HEK293 (cell line): ENCODE data around the gene RBM45.

Source experiments
- CTCF ChIA-PET: fragments of 350-600 bp; formaldehyde crosslinking; extraction: SDS; loops from one replicate; lab custom pipeline; 2021; ENCODE audit warnings: antibody characterized with exemption; lab: Yijun Ruan, JAX
- POLR2A ChIA-PET: fragments of 300-600 bp; formaldehyde crosslinking; extraction: SDS; loops from one replicate; lab custom pipeline; 2020; ENCODE audit warnings: antibody characterized with exemption, inconsistent platforms; lab: Yijun Ruan, JAX
- H3K27ac ChIP-seq: fragments of 200-500 bp; sonication (Bioruptor generic); 2 replicates; pipeline ENCODE4 v1.5.1; 2014; ENCODE audit warnings: low read depth, low read length, control low read depth, inconsistent platforms; ENCODE audit errors: extremely low read depth
- H3K36me3 ChIP-seq, 2 experiments: fragments of 200-500 bp in 1 of 2; sonication (Bioruptor generic) in 1 of 2; 1 replicate in 1 of 2; 2 replicates in 1 of 2; pipeline ENCODE4 v1.5.1; 2014 to 2017; ENCODE audit warnings: inconsistent platforms in 2 of 2, low read length in 2 of 2; ENCODE audit not compliant: control insufficient read depth in 2 of 2, insufficient read depth in 1 of 2
- H3K4me1 ChIP-seq: fragments of 200-500 bp; sonication (Bioruptor generic); 2 replicates; pipeline ENCODE4 v1.5.1; 2014; ENCODE audit warnings: mild to moderate bottlenecking, low read length, inconsistent platforms; ENCODE audit not compliant: control insufficient read depth, insufficient read depth
- H3K4me3 ChIP-seq: 2 replicates; pipeline ENCODE4 v1.5.1; 2011; ENCODE audit warnings: low read depth, mild to moderate bottlenecking, control low read depth, low read length, moderate library complexity
- H3K9me3 ChIP-seq: fragments of 200-500 bp; sonication (Bioruptor generic); 2 replicates; pipeline ENCODE4 v1.5.1; 2014; ENCODE audit warnings: low read depth, low read length, inconsistent platforms; ENCODE audit not compliant: control insufficient read depth, insufficient read depth
- GFI1B ChIP-seq: fragments of 450-650 bp; formaldehyde crosslinking; IDR thresholded peaks from 2 replicates; pipeline ENCODE4 v1.5.1; 2016; ENCODE audit warnings: missing biosample characterization, missing genetic modification characterization
- YY1 ChIP-seq: fragments of 450-650 bp; formaldehyde crosslinking; IDR thresholded peaks from 2 replicates; pipeline ENCODE4 v1.5.1; 2018; ENCODE audit warnings: missing biosample characterization, missing genetic modification characterization
- ZNF112 ChIP-seq: fragments of 450-650 bp; formaldehyde crosslinking; IDR thresholded peaks from 2 replicates; pipeline ENCODE4 v1.5.0; 2017; ENCODE audit warnings: missing biosample characterization, missing genetic modification characterization
- ZNF121 ChIP-seq: fragments of 450-650 bp; formaldehyde crosslinking; IDR thresholded peaks from 2 replicates; pipeline ENCODE4 v1.5.1; 2016; ENCODE audit warnings: missing biosample characterization, missing genetic modification characterization
- ZNF175 ChIP-seq: fragments of 450-650 bp; formaldehyde crosslinking; IDR thresholded peaks from 2 replicates; pipeline ENCODE4 v1.5.1; 2016; ENCODE audit warnings: missing biosample characterization, missing genetic modification characterization
- ZNF223 ChIP-seq: fragments of 450-650 bp; formaldehyde crosslinking; IDR thresholded peaks from 2 replicates; pipeline ENCODE4 v1.5.1; 2016; ENCODE audit warnings: missing biosample characterization, missing genetic modification characterization
- ZNF350 ChIP-seq: fragments of 450-650 bp; formaldehyde crosslinking; IDR thresholded peaks from 2 replicates; pipeline ENCODE4 v1.5.0; 2017; ENCODE audit warnings: missing biosample characterization, mild to moderate bottlenecking, missing genetic modification characterization
- ZNF391 ChIP-seq: fragments of 450-650 bp; formaldehyde crosslinking; IDR thresholded peaks from 2 replicates; pipeline ENCODE4 v1.5.1; 2016; ENCODE audit warnings: low read depth, missing biosample characterization, missing genetic modification characterization, borderline replicate concordance
- ZNF416 ChIP-seq: fragments of 450-650 bp; formaldehyde crosslinking; IDR thresholded peaks from 2 replicates; pipeline ENCODE4 v1.5.1; 2016; ENCODE audit warnings: missing biosample characterization, missing genetic modification characterization
- ZNF423 ChIP-seq: fragments of 450-650 bp; formaldehyde crosslinking; IDR thresholded peaks from 2 replicates; pipeline ENCODE4 v1.5.1; 2016; ENCODE audit warnings: missing biosample characterization, missing genetic modification characterization
- ZNF433 ChIP-seq: fragments of 450-650 bp; formaldehyde crosslinking; IDR thresholded peaks from 2 replicates; pipeline ENCODE4 v1.5.1; 2016; ENCODE audit warnings: missing biosample characterization, missing genetic modification characterization, low read depth
- ZNF48 ChIP-seq: fragments of 450-650 bp; formaldehyde crosslinking; IDR thresholded peaks from 2 replicates; pipeline ENCODE4 v1.5.1; 2016; ENCODE audit warnings: missing biosample characterization, missing genetic modification characterization
- ZNF585B ChIP-seq: fragments of 450-650 bp; formaldehyde crosslinking; IDR thresholded peaks from 2 replicates; pipeline ENCODE4 v1.5.1; 2016; ENCODE audit warnings: missing biosample characterization, missing genetic modification characterization
- ZSCAN16 ChIP-seq: fragments of 450-650 bp; formaldehyde crosslinking; IDR thresholded peaks from 2 replicates; pipeline ENCODE4 v1.5.1; 2016; ENCODE audit warnings: missing biosample characterization, missing genetic modification characterization
- TF ChIP-seq, protein P1 (sequence below): fragments of 450-650 bp; formaldehyde crosslinking; conservative IDR thresholded peaks from 2 replicates; pipeline ENCODE4 v1.5.1; 2016; ENCODE audit warnings: low read depth, missing biosample characterization, missing genetic modification characterization
- TF ChIP-seq, protein P2 (sequence below): fragments of 450-650 bp; formaldehyde crosslinking; IDR thresholded peaks from 2 replicates; pipeline ENCODE4 v1.5.1; 2016; ENCODE audit warnings: missing biosample characterization, missing genetic modification characterization, borderline replicate concordance
- TF ChIP-seq, protein P3 (sequence below): fragments of 450-650 bp; formaldehyde crosslinking; IDR thresholded peaks from 2 replicates; pipeline ENCODE4 v1.5.1; 2017; ENCODE audit warnings: missing biosample characterization, missing genetic modification characterization
- TF ChIP-seq, protein P4 (sequence below): fragments of 450-650 bp; formaldehyde crosslinking; IDR thresholded peaks from 2 replicates; pipeline ENCODE4 v1.5.1; 2016; ENCODE audit warnings: missing biosample characterization, missing genetic modification characterization
- TF ChIP-seq, protein P5 (sequence below): fragments of 450-650 bp; IDR thresholded peaks from 2 replicates; pipeline ENCODE4 v1.5.1; 2018; ENCODE audit warnings: missing biosample characterization, missing genetic modification characterization
- TF ChIP-seq, protein P6 (sequence below): fragments of 450-650 bp; formaldehyde crosslinking; IDR thresholded peaks from 2 replicates; pipeline ENCODE4 v1.5.1; 2016; ENCODE audit warnings: missing biosample characterization, missing genetic modification characterization

The RBM45 gene

DNA sequence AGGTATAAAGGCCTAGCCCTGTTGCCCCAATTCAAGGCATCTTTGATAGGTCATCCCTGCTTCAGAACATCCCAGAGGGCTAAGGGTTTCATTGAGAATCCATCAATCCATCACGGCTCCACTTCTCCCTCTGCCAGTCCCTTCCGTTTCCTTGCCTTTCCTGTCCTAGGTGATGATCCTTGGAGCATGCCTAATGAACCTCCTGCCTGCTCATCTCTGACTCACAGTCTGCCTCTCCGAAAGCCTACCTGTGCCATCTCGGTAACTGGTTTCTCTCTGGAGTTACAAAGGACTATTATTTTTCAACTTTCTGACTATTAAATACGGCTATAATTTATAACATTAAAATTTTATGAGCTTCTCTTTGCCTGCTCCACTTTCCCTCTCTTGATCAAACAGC, 45.3 kb downstream of the RBM45 start:
- no peak overlapping the region for H3K27ac ChIP-seq
- TF ChIP-seq ZNF121 (tag by site-specific recombination): no peak
- no peak for TF ChIP-seq ZNF433 (tag by site-specific recombination)
- TF ChIP-seq ZNF350 (tag by site-specific recombination): no peak
- TF ChIP-seq, protein P1, sequence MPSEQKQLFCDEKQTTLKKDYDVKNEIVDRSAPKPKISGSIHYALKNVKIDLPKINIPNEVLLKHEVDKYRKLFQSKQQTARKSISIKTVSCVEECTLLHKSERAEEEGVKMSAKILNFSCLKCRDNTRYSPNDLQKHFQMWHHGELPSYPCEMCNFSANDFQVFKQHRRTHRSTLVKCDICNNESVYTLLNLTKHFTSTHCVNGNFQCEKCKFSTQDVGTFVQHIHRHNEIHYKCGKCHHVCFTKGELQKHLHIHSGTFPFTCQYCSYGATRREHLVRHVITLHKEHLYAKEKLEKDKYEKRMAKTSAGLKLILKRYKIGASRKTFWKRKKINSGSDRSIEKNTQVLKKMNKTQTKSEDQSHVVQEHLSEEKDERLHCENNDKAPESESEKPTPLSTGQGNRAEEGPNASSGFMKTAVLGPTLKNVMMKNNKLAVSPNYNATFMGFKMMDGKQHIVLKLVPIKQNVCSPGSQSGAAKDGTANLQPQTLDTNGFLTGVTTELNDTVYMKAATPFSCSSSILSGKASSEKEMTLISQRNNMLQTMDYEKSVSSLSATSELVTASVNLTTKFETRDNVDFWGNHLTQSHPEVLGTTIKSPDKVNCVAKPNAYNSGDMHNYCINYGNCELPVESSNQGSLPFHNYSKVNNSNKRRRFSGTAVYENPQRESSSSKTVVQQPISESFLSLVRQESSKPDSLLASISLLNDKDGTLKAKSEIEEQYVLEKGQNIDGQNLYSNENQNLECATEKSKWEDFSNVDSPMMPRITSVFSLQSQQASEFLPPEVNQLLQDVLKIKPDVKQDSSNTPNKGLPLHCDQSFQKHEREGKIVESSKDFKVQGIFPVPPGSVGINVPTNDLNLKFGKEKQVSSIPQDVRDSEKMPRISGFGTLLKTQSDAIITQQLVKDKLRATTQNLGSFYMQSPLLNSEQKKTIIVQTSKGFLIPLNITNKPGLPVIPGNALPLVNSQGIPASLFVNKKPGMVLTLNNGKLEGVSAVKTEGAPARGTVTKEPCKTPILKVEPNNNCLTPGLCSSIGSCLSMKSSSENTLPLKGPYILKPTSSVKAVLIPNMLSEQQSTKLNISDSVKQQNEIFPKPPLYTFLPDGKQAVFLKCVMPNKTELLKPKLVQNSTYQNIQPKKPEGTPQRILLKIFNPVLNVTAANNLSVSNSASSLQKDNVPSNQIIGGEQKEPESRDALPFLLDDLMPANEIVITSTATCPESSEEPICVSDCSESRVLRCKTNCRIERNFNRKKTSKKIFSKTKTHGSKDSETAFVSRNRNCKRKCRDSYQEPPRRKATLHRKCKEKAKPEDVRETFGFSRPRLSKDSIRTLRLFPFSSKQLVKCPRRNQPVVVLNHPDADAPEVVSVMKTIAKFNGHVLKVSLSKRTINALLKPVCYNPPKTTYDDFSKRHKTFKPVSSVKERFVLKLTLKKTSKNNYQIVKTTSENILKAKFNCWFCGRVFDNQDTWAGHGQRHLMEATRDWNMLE (tag by site-specific recombination): no peak
- TF ChIP-seq ZNF585B (tag by site-specific recombination): no peak
- TF ChIP-seq ZSCAN16 (tag by site-specific recombination): no peak
- TF ChIP-seq ZNF391 (tag by site-specific recombination): no peak
- TF ChIP-seq, protein P2, sequence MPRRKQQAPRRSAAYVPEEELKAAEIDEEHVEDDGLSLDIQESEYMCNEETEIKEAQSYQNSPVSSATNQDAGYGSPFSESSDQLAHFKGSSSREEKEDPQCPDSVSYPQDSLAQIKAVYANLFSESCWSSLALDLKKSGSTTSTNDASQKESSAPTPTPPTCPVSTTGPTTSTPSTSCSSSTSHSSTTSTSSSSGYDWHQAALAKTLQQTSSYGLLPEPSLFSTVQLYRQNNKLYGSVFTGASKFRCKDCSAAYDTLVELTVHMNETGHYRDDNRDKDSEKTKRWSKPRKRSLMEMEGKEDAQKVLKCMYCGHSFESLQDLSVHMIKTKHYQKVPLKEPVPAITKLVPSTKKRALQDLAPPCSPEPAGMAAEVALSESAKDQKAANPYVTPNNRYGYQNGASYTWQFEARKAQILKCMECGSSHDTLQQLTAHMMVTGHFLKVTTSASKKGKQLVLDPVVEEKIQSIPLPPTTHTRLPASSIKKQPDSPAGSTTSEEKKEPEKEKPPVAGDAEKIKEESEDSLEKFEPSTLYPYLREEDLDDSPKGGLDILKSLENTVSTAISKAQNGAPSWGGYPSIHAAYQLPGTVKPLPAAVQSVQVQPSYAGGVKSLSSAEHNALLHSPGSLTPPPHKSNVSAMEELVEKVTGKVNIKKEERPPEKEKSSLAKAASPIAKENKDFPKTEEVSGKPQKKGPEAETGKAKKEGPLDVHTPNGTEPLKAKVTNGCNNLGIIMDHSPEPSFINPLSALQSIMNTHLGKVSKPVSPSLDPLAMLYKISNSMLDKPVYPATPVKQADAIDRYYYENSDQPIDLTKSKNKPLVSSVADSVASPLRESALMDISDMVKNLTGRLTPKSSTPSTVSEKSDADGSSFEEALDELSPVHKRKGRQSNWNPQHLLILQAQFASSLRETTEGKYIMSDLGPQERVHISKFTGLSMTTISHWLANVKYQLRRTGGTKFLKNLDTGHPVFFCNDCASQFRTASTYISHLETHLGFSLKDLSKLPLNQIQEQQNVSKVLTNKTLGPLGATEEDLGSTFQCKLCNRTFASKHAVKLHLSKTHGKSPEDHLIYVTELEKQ (tag by site-specific recombination): no peak
- TF ChIP-seq, protein P3, sequence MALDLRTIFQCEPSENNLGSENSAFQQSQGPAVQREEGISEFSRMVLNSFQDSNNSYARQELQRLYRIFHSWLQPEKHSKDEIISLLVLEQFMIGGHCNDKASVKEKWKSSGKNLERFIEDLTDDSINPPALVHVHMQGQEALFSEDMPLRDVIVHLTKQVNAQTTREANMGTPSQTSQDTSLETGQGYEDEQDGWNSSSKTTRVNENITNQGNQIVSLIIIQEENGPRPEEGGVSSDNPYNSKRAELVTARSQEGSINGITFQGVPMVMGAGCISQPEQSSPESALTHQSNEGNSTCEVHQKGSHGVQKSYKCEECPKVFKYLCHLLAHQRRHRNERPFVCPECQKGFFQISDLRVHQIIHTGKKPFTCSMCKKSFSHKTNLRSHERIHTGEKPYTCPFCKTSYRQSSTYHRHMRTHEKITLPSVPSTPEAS (tag by site-specific recombination): no peak
- no peak for TF ChIP-seq ZNF416
- TF ChIP-seq, all 188 proteins: peak for 0
- Histone ChIP-seq H3K4me3 (no peak overlapping the region), H3K9me3 (no peaks in the 10 kb centered on the region), H3K36me3 (no peaks in the 10 kb centered on the region), H3K4me1 (0 out of 2 replicates have a peak, but pooled peaks cover 2% of the 10 kb centered on the region)
- CTCF ChIA-PET: no interaction called here
- POLR2A ChIA-PET: interaction anchor here (0.7 kb wide), 1 partner anchor 1005 kb away, joined by 3 read pairs; no protein-coding TSS in a partner anchor

DNA sequence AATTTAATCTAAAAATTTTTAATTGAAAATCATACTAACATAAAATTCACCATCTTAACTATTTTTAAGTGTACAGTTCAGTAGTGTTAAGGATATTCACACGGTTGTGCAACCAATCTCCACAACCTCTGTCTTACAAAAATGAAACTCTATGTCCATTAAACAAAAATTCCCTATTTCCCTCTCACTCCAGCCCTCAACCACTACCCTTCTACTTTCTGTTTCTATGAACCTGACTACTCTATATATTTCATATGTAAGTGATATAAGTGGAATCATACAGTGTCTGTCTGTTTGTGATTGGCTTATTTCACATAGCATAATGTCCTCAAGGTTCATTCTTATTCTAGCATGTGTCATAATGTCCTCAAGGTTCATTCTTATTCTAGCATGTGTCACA, 47.7 kb downstream of the RBM45 start:
- TF ChIP-seq ZNF175 (no peak), ZNF423 (tag by site-specific recombination) (no peak), ZNF223 (tag by site-specific recombination) (no peak), ZNF112 (tag by site-specific recombination) (no peak), ZNF48 (tag by site-specific recombination) (no peak), GFI1B (tag by site-specific recombination) (no peak), YY1 (tag by site-specific recombination) (no peak)
- TF ChIP-seq, protein P4, sequence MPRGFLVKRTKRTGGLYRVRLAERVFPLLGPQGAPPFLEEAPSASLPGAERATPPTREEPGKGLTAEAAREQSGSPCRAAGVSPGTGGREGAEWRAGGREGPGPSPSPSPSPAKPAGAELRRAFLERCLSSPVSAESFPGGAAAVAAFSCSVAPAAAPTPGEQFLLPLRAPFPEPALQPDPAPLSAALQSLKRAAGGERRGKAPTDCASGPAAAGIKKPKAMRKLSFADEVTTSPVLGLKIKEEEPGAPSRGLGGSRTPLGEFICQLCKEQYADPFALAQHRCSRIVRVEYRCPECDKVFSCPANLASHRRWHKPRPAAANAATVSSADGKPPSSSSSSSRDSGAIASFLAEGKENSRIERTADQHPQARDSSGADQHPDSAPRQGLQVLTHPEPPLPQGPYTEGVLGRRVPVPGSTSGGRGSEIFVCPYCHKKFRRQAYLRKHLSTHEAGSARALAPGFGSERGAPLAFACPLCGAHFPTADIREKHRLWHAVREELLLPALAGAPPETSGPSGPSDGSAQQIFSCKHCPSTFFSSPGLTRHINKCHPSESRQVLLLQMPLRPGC: no peak
- TF ChIP-seq, protein P5, sequence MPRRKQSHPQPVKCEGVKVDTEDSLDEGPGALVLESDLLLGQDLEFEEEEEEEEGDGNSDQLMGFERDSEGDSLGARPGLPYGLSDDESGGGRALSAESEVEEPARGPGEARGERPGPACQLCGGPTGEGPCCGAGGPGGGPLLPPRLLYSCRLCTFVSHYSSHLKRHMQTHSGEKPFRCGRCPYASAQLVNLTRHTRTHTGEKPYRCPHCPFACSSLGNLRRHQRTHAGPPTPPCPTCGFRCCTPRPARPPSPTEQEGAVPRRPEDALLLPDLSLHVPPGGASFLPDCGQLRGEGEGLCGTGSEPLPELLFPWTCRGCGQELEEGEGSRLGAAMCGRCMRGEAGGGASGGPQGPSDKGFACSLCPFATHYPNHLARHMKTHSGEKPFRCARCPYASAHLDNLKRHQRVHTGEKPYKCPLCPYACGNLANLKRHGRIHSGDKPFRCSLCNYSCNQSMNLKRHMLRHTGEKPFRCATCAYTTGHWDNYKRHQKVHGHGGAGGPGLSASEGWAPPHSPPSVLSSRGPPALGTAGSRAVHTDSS (tag by site-specific recombination): no peak
- TF ChIP-seq, protein P6, sequence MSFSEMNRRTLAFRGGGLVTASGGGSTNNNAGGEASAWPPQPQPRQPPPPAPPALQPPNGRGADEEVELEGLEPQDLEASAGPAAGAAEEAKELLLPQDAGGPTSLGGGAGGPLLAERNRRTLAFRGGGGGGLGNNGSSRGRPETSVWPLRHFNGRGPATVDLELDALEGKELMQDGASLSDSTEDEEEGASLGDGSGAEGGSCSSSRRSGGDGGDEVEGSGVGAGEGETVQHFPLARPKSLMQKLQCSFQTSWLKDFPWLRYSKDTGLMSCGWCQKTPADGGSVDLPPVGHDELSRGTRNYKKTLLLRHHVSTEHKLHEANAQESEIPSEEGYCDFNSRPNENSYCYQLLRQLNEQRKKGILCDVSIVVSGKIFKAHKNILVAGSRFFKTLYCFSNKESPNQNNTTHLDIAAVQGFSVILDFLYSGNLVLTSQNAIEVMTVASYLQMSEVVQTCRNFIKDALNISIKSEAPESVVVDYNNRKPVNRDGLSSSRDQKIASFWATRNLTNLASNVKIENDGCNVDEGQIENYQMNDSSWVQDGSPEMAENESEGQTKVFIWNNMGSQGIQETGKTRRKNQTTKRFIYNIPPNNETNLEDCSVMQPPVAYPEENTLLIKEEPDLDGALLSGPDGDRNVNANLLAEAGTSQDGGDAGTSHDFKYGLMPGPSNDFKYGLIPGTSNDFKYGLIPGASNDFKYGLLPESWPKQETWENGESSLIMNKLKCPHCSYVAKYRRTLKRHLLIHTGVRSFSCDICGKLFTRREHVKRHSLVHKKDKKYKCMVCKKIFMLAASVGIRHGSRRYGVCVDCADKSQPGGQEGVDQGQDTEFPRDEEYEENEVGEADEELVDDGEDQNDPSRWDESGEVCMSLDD (tag by site-specific recombination): no peak
- TF ChIP-seq, all 188 proteins: peak for 0
- no peaks in the 10 kb centered on the region for H3K9me3 ChIP-seq
- ChIA-PET POLR2A (no interaction called here), CTCF (interaction anchor here (0.6 kb wide), 1 partner anchor 35 kb away, joined by 5 read pairs; no protein-coding TSS in a partner anchor)
- H3K4me3 ChIP-seq: no peak overlapping the region
- H3K4me1 ChIP-seq: no peaks in the 10 kb centered on the region
- no peak overlapping the region for H3K27ac ChIP-seq
- no peaks in the 10 kb centered on the region for H3K36me3 ChIP-seq
